OCI-LY1 (cell line): Measurements from ENCODE around the gene ARHGEF33.

Experiments used
- CTCF ChIP-seq: fragments of 200-600 bp; sonication (generic), shearing (Covaris generic); IDR thresholded peaks from 2 replicates; pipeline ENCODE4 v1.5.1; 2017; ENCODE audit warnings: mild to moderate bottlenecking, antibody characterized with exemption, low read length, moderate library complexity, mixed read lengths
- EZH2 ChIP-seq: fragments of 200-600 bp; sonication (generic), shearing (Covaris generic); IDR thresholded peaks from 2 replicates; pipeline ENCODE4 v1.8.0; 2017; ENCODE audit warnings: borderline replicate concordance, mixed run types, mild to moderate bottlenecking, antibody characterized with exemption, low read length, moderate library complexity, mixed read lengths

- TF ChIP-seq CTCF (no peak), EZH2 (no peak)
These were observed 13.3 kb upstream of the ARHGEF33 start for GRCh38 chr2:38876407-38876806.
